SK-N-SH (cell line): ENCODE data around the gene SCNM1. TPM values are rescaled to one million over a fixed set of nuclear protein-coding genes. Genes with fewer than 3 reads are reported as not detected.

Source experiments
- CTCF ChIA-PET: fragments of 300-600, 350-600 bp; formaldehyde crosslinking; extraction: SDS; loops from one replicate; lab custom pipeline; 2021; lab: Yijun Ruan, JAX
- POLR2A ChIA-PET: fragments of 350-600 bp; sonication (Branson Sonifier 250); formaldehyde crosslinking; extraction: SDS; loops from one replicate; lab custom pipeline; 2020; ENCODE audit warnings: antibody characterized with exemption, inconsistent platforms; lab: Yijun Ruan, JAX
- DNase-seq: peaks from one replicate; pipeline ENCODE4 v3.0.0; 2012
- H2AFZ ChIP-seq: fragments of 200-600 bp; sonication (generic); 2 replicates; pipeline ENCODE4 v1.8.1; 2016; ENCODE audit warnings: antibody characterized with exemption, mild to moderate bottlenecking, low read depth
- H3F3A ChIP-seq: fragments of 200-600 bp; sonication (generic); replicated peaks from 2 replicates; pipeline ENCODE3; 2016; ENCODE audit warnings: antibody characterized with exemption, mild to moderate bottlenecking; ENCODE audit not compliant: insufficient read depth
- H3K27ac ChIP-seq, 2 experiments: fragments of 200-500 bp in 1 of 2; fragments of 200-600 bp in 1 of 2; sonication (Bioruptor generic) in 1 of 2; sonication (generic), shearing (Covaris generic) in 1 of 2; 2 replicates each; pipeline versions ENCODE4 v1.5.1 to v1.6.1; 2014 to 2016; ENCODE audit warnings: low read depth in 2 of 2, inconsistent platforms in 1 of 2, low read length in 1 of 2, mild to moderate bottlenecking in 1 of 2, mixed read lengths in 1 of 2
- H3K27me3 ChIP-seq: fragments of 200-600 bp; sonication (generic), shearing (Covaris generic); 2 replicates; pipeline ENCODE4 v1.6.1; 2016; ENCODE audit warnings: mixed run types; ENCODE audit not compliant: insufficient read depth
- H3K36me3 ChIP-seq, 2 experiments: fragments of 200-500 bp in 1 of 2; fragments of 200-600 bp in 1 of 2; sonication (Bioruptor generic) in 1 of 2; sonication (generic) in 1 of 2; replicated peaks in 1 of 2; 2 replicates each; pipeline versions ENCODE3 to v1.5.1; 2014 to 2016; ENCODE audit warnings: low read length in 1 of 2, mild to moderate bottlenecking in 1 of 2; ENCODE audit not compliant: insufficient read depth in 2 of 2, control insufficient read depth in 1 of 2
- H3K4me1 ChIP-seq, 2 experiments: fragments of 200-500 bp in 1 of 2; fragments of 200-600 bp in 1 of 2; sonication (Bioruptor generic) in 1 of 2; sonication (generic), shearing (Covaris generic) in 1 of 2; 2 replicates each; pipeline versions ENCODE4 v1.5.1 to v1.6.1; 2014 to 2016; ENCODE audit warnings: low read depth in 1 of 2, low read length in 1 of 2, mixed run types in 1 of 2; ENCODE audit not compliant: insufficient read depth in 2 of 2, control insufficient read depth in 1 of 2
- H3K4me2 ChIP-seq: fragments of 200-600 bp; sonication (generic), shearing (Covaris generic); 2 replicates; pipeline ENCODE4 v1.6.1; 2017; ENCODE audit warnings: mixed run types
- H3K4me3 ChIP-seq, 2 experiments: fragments of 200-500 bp in 1 of 2; fragments of 200-600 bp in 1 of 2; sonication (Bioruptor generic) in 1 of 2; sonication (generic), shearing (Covaris generic) in 1 of 2; 2 replicates each; pipeline versions ENCODE4 v1.5.1 to v1.8.1; 2014 to 2016; ENCODE audit warnings: low read depth in 2 of 2, inconsistent platforms in 1 of 2, low read length in 1 of 2, mild to moderate bottlenecking in 1 of 2, mixed read lengths in 1 of 2, moderate library complexity in 1 of 2
- H3K79me2 ChIP-seq: fragments of 200-600 bp; sonication (generic); 2 replicates; pipeline ENCODE4 v1.8.1; 2017; ENCODE audit warnings: mild to moderate bottlenecking; ENCODE audit not compliant: insufficient read depth
- H3K9ac ChIP-seq: fragments of 200-600 bp; sonication (generic); 2 replicates; pipeline ENCODE4 v1.6.1; 2017; ENCODE audit warnings: mixed run types
- H3K9me2 ChIP-seq: fragments of 200-600 bp; sonication (generic); 2 replicates; pipeline ENCODE4 v1.6.1; 2017; ENCODE audit warnings: mixed run types
- H3K9me3 ChIP-seq: fragments of 200-600 bp; sonication (generic); 2 replicates; pipeline ENCODE4 v1.6.1; 2017; ENCODE audit warnings: mixed run types, mild to moderate bottlenecking, moderate library complexity
- H4K20me1 ChIP-seq: fragments of 200-600 bp; sonication (generic); 2 replicates; pipeline ENCODE4 v1.6.1; 2017; ENCODE audit warnings: mild to moderate bottlenecking, mixed run types; ENCODE audit not compliant: insufficient read depth
- EP300 ChIP-seq, 2 experiments: IDR thresholded peaks; 2 replicates each; pipeline versions ENCODE4 v1.4.0 to v1.6.1; 2012; ENCODE audit warnings: borderline replicate concordance in 1 of 2, low read depth in 1 of 2, low read length in 1 of 2
- EZH2phosphoT487 ChIP-seq: fragments of 200-600 bp; sonication (generic); IDR thresholded peaks from 2 replicates; pipeline ENCODE4 v1.6.1; 2017; ENCODE audit warnings: low read depth, mixed run types, mild to moderate bottlenecking, antibody characterized with exemption, moderate library complexity, borderline replicate concordance
- FOXM1 ChIP-seq: IDR thresholded peaks from 2 replicates; pipeline ENCODE4 v1.4.0; 2012; ENCODE audit warnings: low read depth, mild to moderate bottlenecking
- IRF3 ChIP-seq: fragments of 150-350 bp; IDR thresholded peaks from 2 replicates; pipeline ENCODE4 v1.6.1; 2016; ENCODE audit warnings: mild to moderate bottlenecking, low read depth, low read length
- MXI1 ChIP-seq: IDR thresholded peaks from 2 replicates; pipeline ENCODE4 v1.6.1; 2012; ENCODE audit warnings: mild to moderate bottlenecking, low read depth, low read length, improper control_type of control experiment
- RFX5 ChIP-seq: IDR thresholded peaks from 2 replicates; pipeline ENCODE4 v1.6.1; 2012; ENCODE audit warnings: mild to moderate bottlenecking, improper control_type of control experiment, low read length
- RXRA ChIP-seq: IDR thresholded peaks from 2 replicates; pipeline ENCODE4 v1.4.0; 2012; ENCODE audit warnings: low read depth, mild to moderate bottlenecking, borderline replicate concordance
- TEAD4 ChIP-seq: IDR thresholded peaks from 2 replicates; pipeline ENCODE4 v1.4.0; 2012; ENCODE audit warnings: mild to moderate bottlenecking, borderline replicate concordance; ENCODE audit not compliant: insufficient read depth
- YY1 ChIP-seq: IDR thresholded peaks from 2 replicates; pipeline ENCODE4 v1.4.0; 2012; ENCODE audit warnings: low read depth, mild to moderate bottlenecking
- WGBS: methylation state at CpG from one replicate; pipeline ENCODE4 v1.1.6; 2017; ENCODE audit warnings: low lambda C conversion rate; 5-methylcytosine and 5-hydroxymethylcytosine counted together
- polyA plus RNA-seq, 3 experiments: library from polyadenylated mRNA; depleted of rRNA; stranded (reverse); fragments of >200 nt; gene quantifications; 2 replicates each; pipeline ENCODE4 v1.2.3, GENCODE V29; 2012
- TF ChIP-seq, protein P1 (sequence below): IDR thresholded peaks from 2 replicates; pipeline ENCODE4 v1.4.0; 2012; ENCODE audit warnings: low read depth, borderline replicate concordance
- TF ChIP-seq, protein P2 (sequence below): IDR thresholded peaks from 2 replicates; pipeline ENCODE4 v1.4.0; 2012; ENCODE audit warnings: low read depth, borderline replicate concordance
- TF ChIP-seq, protein P3 (sequence below): fragments of 150-350 bp; IDR thresholded peaks from 2 replicates; pipeline ENCODE4 v1.6.1; 2017; ENCODE audit warnings: antibody characterized with exemption, low read length, low read depth, borderline replicate concordance

The SCNM1 gene
- polyA plus RNA-seq, 1 of the 3 experiments (the other 2 are of a cell fraction), result 27.8 TPM

GRCh38 chr1:151157067-151157531, 8.8 kb upstream of the SCNM1 start (continued):
- TF ChIP-seq, protein P1, sequence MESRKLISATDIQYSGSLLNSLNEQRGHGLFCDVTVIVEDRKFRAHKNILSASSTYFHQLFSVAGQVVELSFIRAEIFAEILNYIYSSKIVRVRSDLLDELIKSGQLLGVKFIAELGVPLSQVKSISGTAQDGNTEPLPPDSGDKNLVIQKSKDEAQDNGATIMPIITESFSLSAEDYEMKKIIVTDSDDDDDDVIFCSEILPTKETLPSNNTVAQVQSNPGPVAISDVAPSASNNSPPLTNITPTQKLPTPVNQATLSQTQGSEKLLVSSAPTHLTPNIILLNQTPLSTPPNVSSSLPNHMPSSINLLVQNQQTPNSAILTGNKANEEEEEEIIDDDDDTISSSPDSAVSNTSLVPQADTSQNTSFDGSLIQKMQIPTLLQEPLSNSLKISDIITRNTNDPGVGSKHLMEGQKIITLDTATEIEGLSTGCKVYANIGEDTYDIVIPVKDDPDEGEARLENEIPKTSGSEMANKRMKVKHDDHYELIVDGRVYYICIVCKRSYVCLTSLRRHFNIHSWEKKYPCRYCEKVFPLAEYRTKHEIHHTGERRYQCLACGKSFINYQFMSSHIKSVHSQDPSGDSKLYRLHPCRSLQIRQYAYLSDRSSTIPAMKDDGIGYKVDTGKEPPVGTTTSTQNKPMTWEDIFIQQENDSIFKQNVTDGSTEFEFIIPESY, result no peak
- TF ChIP-seq EZH2phosphoT487 (no peak), IRF3 (no peak), YY1 (no peak)
- TF ChIP-seq, all 33 proteins: peak for 0

DNA sequence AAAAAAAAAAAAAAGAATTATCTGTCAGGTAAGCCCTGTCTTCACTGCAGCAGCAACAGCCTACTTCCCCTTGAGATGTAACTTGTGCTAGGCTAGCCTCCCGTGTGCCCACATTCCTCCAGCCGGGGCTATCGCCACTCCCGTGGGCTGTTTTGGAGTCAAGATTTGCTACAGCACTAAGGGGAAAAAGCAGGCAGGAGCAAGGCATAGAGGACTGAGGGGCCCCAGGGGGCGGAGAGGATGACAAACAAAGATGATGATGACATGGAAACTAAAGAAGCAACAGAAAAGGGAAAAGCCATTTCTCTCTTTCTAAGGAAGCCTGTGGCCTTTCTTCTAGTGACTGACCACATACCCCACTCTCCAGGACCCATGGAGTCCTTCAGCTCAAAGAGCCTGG, 7.6 kb upstream of the SCNM1 start:
- WGBS, result 93% methylated on average over 5 of the region's 5 CpGs
- H3F3A ChIP-seq, result peaks cover 5% of the 10 kb centered on the region
- DNase-seq, result no peak
- no peaks in the 10 kb centered on the region for H3K79me2 ChIP-seq
- no peak overlapping the region for H3K4me3 ChIP-seq
- no peaks in the 10 kb centered on the region for H3K9me2 ChIP-seq
- no peak overlapping the region for H3K27ac ChIP-seq
- no peaks in the 10 kb centered on the region for H3K4me1 ChIP-seq
- H4K20me1 ChIP-seq, result no peaks in the 10 kb centered on the region
- no peaks in the 10 kb centered on the region for H3K27me3 ChIP-seq
- peaks cover 9 to 40% of the 10 kb centered on the region in 2 experiments for H3K36me3 ChIP-seq
- CTCF ChIA-PET, result interaction anchor here (1.2 to 6.6 kb wide), 4 partner anchors 14 to 162 kb away, joined by 3 to 113 read pairs (median 30); partner anchors contain the start of gene SEMA6C
- H3K4me2 ChIP-seq, result no peak overlapping the region
- H2AFZ ChIP-seq, result no peak overlapping the region
- no peak overlapping the region for H3K9ac ChIP-seq
- TF ChIP-seq, protein P1, result no peak
- no peak for TF ChIP-seq FOXM1
- no peak for TF ChIP-seq EP300 (IDR thresholded peaks at IDR 0.05; ENCODE audit: borderline replicate concordance in 1 of 2, low read depth in 1 of 2, low read length in 1 of 2)
- TF ChIP-seq, protein P2, sequence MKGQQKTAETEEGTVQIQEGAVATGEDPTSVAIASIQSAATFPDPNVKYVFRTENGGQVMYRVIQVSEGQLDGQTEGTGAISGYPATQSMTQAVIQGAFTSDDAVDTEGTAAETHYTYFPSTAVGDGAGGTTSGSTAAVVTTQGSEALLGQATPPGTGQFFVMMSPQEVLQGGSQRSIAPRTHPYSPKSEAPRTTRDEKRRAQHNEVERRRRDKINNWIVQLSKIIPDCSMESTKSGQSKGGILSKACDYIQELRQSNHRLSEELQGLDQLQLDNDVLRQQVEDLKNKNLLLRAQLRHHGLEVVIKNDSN, result no peak
- no peak for TF ChIP-seq EZH2phosphoT487
- no peak for TF ChIP-seq TEAD4
- no peak for TF ChIP-seq MXI1
- no peak for TF ChIP-seq RFX5
- no peak for TF ChIP-seq RXRA
- TF ChIP-seq, protein P3, sequence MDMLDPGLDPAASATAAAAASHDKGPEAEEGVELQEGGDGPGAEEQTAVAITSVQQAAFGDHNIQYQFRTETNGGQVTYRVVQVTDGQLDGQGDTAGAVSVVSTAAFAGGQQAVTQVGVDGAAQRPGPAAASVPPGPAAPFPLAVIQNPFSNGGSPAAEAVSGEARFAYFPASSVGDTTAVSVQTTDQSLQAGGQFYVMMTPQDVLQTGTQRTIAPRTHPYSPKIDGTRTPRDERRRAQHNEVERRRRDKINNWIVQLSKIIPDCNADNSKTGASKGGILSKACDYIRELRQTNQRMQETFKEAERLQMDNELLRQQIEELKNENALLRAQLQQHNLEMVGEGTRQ, result no peak
- POLR2A ChIA-PET, result no interaction called here
- no peaks in the 10 kb centered on the region for H3K9me3 ChIP-seq
